GM23338 (cell line): ENCODE results near the gene ZNF140. TPM values are rescaled to one million over a fixed set of nuclear protein-coding genes. Genes with fewer than 3 reads are reported as not detected.

Experiments
- polyA plus RNA-seq: library from polyadenylated mRNA; unstranded; fragments of >200 nt; fragmentation: Nextera tagmentation; extraction: Ambion mirVana; gene quantifications from 2 replicates; pipeline ENCODE4 v1.2.1, GENCODE V29; 2016
- total RNA-seq: library from RNA; depleted of rRNA; stranded (reverse); fragments of >200 nt; shearing (Covaris generic); gene quantifications from 2 replicates; pipeline ENCODE4 v1.2.3, GENCODE V29; 2014; rRNA removed

The ZNF140 gene
- total and polyA plus RNA-seq, 2 experiments from 2014 or later, result 15.4 to 16.2 TPM

Other genes starting within 250 kb of the ZNF140 start
- gene CHFR, start 193.3 kb upstream of the ZNF140 start, total RNA-seq, result 42.7 and 47.7 TPM in 2 replicates
- 20.6 and 23.0 TPM in 2 replicates for gene CHFR, start 193.3 kb upstream of the ZNF140 start, polyA plus RNA-seq
- 14.4 and 17.1 TPM in 2 replicates for gene ZNF605, start 124.6 kb upstream of the ZNF140 start, total RNA-seq
- gene ZNF605, start 124.6 kb upstream of the ZNF140 start, polyA plus RNA-seq, result 10.7 and 13.5 TPM in 2 replicates
- gene ZNF26, start 94.6 kb upstream of the ZNF140 start, total RNA-seq, result 12.4 and 18.9 TPM in 2 replicates
- gene ZNF26, start 94.6 kb upstream of the ZNF140 start, polyA plus RNA-seq, result 2.5 and 4.8 TPM in 2 replicates
- 36.3 and 46.6 TPM in 2 replicates for gene ZNF84, start 43.4 kb upstream of the ZNF140 start, total RNA-seq
- gene ZNF84, start 43.4 kb upstream of the ZNF140 start, polyA plus RNA-seq, result 15.0 and 21.1 TPM in 2 replicates
- 5.4 and 5.5 TPM in 2 replicates for gene ZNF891, start 49.4 kb downstream of the ZNF140 start, total RNA-seq
- gene ZNF891, start 49.4 kb downstream of the ZNF140 start, polyA plus RNA-seq, result 1.6 and 1.8 TPM in 2 replicates
- gene ZNF10, start 49.7 kb downstream of the ZNF140 start, total RNA-seq, result 10.3 and 18.5 TPM in 2 replicates
- 7.3 and 8.2 TPM in 2 replicates for gene ZNF10, start 49.7 kb downstream of the ZNF140 start, polyA plus RNA-seq
- 17.5 and 25.2 TPM in 2 replicates for gene ZNF268, start 100.6 kb downstream of the ZNF140 start, total RNA-seq
- 11.2 and 15.1 TPM in 2 replicates for gene ZNF268, start 100.6 kb downstream of the ZNF140 start, polyA plus RNA-seq
- gene ANHX, start 155.0 kb downstream of the ZNF140 start, total RNA-seq, result not detected in 2 replicates
- not detected in 2 replicates for gene ANHX, start 155.0 kb downstream of the ZNF140 start, polyA plus RNA-seq